Stomach (tissue), 4 donors: Measurements from ENCODE around the gene PLA2G12A.

Source experiments
- CTCF ChIP-seq, 7 experiments: fragments of 450-650 bp in 4 of 7; fragments of 200-600 bp in 3 of 7; sonication (generic) in 3 of 7; IDR thresholded peaks; one replicate each; pipeline ENCODE4 v1.5.1; 2016 to 2019; ENCODE audit warnings: antibody characterized with exemption in 7 of 7, control low read depth in 2 of 7, mild to moderate bottlenecking in 1 of 7
- POLR2AphosphoS5 ChIP-seq, 3 donors: sonication (generic); formaldehyde crosslinking; IDR thresholded peaks; one replicate each; pipeline ENCODE4 v1.6.1; 2016; ENCODE audit warnings: antibody characterized with exemption in 3 of 3

- no peak for TF ChIP-seq CTCF (IDR thresholded peaks at IDR 0.05)
- no peak for TF ChIP-seq POLR2AphosphoS5 (IDR thresholded peaks at IDR 0.05)
These were observed 653 bp downstream of the PLA2G12A start for GRCh38 chr4:109729117-109729717.
